NCI-H774 (cell line): Measurements from ENCODE around the gene EFNA3.

Experiments used
- DNase-seq: peaks from one replicate; lab custom pipeline; 2025; lab: John Stamatoyannopoulos, UW

Gene EFNA3

GRCh38 chr1:155078469-155079209, at the start of gene EFNA3:
TSS of gene EFNA3 (plus strand) at chr1:155078837. CDS start at chr1:155078942, 105 bp downstream.
- DNase-seq, result peak; percentile 63

GRCh38 chr1:155029513-155030242, 49.0 kb upstream of the EFNA3 start:
- DNase-seq, result no peak

GRCh38 chr1:155030243-155030795, 48.3 kb upstream of the EFNA3 start:
- no peak for DNase-seq

- DNase-seq, result no peak
Measured at GRCh38 chr1:155030899-155031298, 47.7 kb upstream of the EFNA3 start.

GRCh38 chr1:155032886-155033285, 45.8 kb upstream of the EFNA3 start:
- DNase-seq, result no peak

- no peak for DNase-seq
Measured at GRCh38 chr1:155033524-155033923, 45.1 kb upstream of the EFNA3 start, which contains the start of the genes DCST1 and DCST2. TSS of gene DCST1 (plus strand) at chr1:155033824. CDS start at chr1:155034037, 213 bp downstream. TSS of gene DCST2 (minus strand) at chr1:155033781. CDS start at chr1:155033701, 80 bp downstream.

GRCh38 chr1:155034318-155035208, 44.1 kb upstream of the EFNA3 start:
- DNase-seq, result no peak

GRCh38 chr1:155035936-155036335, 42.7 kb upstream of the EFNA3 start:
- no peak for DNase-seq

- DNase-seq, result no peak
Measured at GRCh38 chr1:155037043-155037442, 41.6 kb upstream of the EFNA3 start.

- no peak for DNase-seq
Measured at GRCh38 chr1:155037851-155038441, 40.7 kb upstream of the EFNA3 start.

- no peak for DNase-seq
Measured at GRCh38 chr1:155038602-155039307, 39.9 kb upstream of the EFNA3 start.

- DNase-seq, result no peak
Measured at GRCh38 chr1:155039308-155039669, 39.3 kb upstream of the EFNA3 start.

- no peak for DNase-seq
Measured at GRCh38 chr1:155040358-155041093, 38.1 kb upstream of the EFNA3 start.

GRCh38 chr1:155042789-155043188, 35.8 kb upstream of the EFNA3 start:
- no peak for DNase-seq

GRCh38 chr1:155043301-155043702, 35.3 kb upstream of the EFNA3 start:
- DNase-seq, result no peak

GRCh38 chr1:155043793-155044192, 34.8 kb upstream of the EFNA3 start:
- no peak for DNase-seq

GRCh38 chr1:155044365-155044764, 34.3 kb upstream of the EFNA3 start:
- DNase-seq, result no peak

GRCh38 chr1:155044812-155045657, 33.6 kb upstream of the EFNA3 start:
- peak; percentile 70 for DNase-seq
